ENCODE data around the gene TMC1.

Gene TMC1

GRCh38 chr9:72615931-72616330 lies 94.5 kb downstream of the TMC1 start:
- DNase-seq (ENCODE audit: low read depth): no peak

GRCh38 chr9:72618811-72619210 lies 97.4 kb downstream of the TMC1 start:
- DNase-seq (ENCODE audit: low read depth): no peak

- no peak for DNase-seq (ENCODE audit: low read depth)
Observed at GRCh38 chr9:72622186-72622585, 100.8 kb downstream of the TMC1 start.

GRCh38 chr9:72623156-72623555 lies 101.7 kb downstream of the TMC1 start:
- DNase-seq (ENCODE audit: low read depth): no peak

- DNase-seq (ENCODE audit: low read depth): no peak
Observed at GRCh38 chr9:72627147-72627546, 105.7 kb downstream of the TMC1 start.

- no peak for DNase-seq (ENCODE audit: low read depth)
Observed at GRCh38 chr9:72627956-72628540, 106.6 kb downstream of the TMC1 start.

GRCh38 chr9:72633966-72634365 lies 112.6 kb downstream of the TMC1 start:
- DNase-seq (ENCODE audit: low read depth): no peak

- no peak for DNase-seq (ENCODE audit: low read depth)
Observed at GRCh38 chr9:72635197-72635596, 113.8 kb downstream of the TMC1 start.

GRCh38 chr9:72636621-72637020 lies 115.2 kb downstream of the TMC1 start:
- DNase-seq (ENCODE audit: low read depth): no peak

- DNase-seq (ENCODE audit: low read depth): no peak
Observed at GRCh38 chr9:72643651-72644050, 122.2 kb downstream of the TMC1 start.

GRCh38 chr9:72646061-72646460 lies 124.7 kb downstream of the TMC1 start:
- DNase-seq (ENCODE audit: low read depth): no peak

GRCh38 chr9:72648324-72649126 lies 127.1 kb downstream of the TMC1 start:
- no peak for DNase-seq (ENCODE audit: low read depth)

- no peak for DNase-seq (ENCODE audit: low read depth)
Observed at GRCh38 chr9:72649127-72649442, 127.7 kb downstream of the TMC1 start.

GRCh38 chr9:72650206-72650605 lies 128.8 kb downstream of the TMC1 start:
- no peak for DNase-seq (ENCODE audit: low read depth)

- no peak for DNase-seq (ENCODE audit: low read depth)
Observed at GRCh38 chr9:72656021-72656420, 134.6 kb downstream of the TMC1 start.

- DNase-seq (ENCODE audit: low read depth): no peak
Observed at GRCh38 chr9:72657023-72657422, 135.6 kb downstream of the TMC1 start.

GRCh38 chr9:72658703-72659102 lies 137.3 kb downstream of the TMC1 start:
- no peak for DNase-seq (ENCODE audit: low read depth)

- no peak for DNase-seq (ENCODE audit: low read depth)
Observed at GRCh38 chr9:72661401-72662135, 140.2 kb downstream of the TMC1 start.

GRCh38 chr9:72665421-72665820 lies 144.0 kb downstream of the TMC1 start:
- no peak for DNase-seq (ENCODE audit: low read depth)

GRCh38 chr9:72667181-72667580 lies 145.8 kb downstream of the TMC1 start:
- DNase-seq (ENCODE audit: low read depth): no peak

GRCh38 chr9:72674961-72675360 lies 153.6 kb downstream of the TMC1 start:
- no peak for DNase-seq (ENCODE audit: low read depth)

GRCh38 chr9:72675586-72675985 lies 154.2 kb downstream of the TMC1 start:
- DNase-seq (ENCODE audit: low read depth): no peak

GRCh38 chr9:72680593-72681282 lies 159.3 kb downstream of the TMC1 start:
- DNase-seq (ENCODE audit: low read depth): no peak

All from activated T-helper 9 cell treated with anti-CD3 and anti-CD28 coated beads, Interleukin-2, amount 50 U/mL, for 16 hours (primary cell).